ENCODE measurements around the gene MTAP.

GRCh38 chr9:21796768-21797167, 5.7 kb upstream of the MTAP start:
- TF ChIP-seq SUZ12 (IDR thresholded peaks at IDR 0.05; ENCODE audit: extremely low read depth, insufficient read depth, insufficient read length): no peak
- no peak for TF ChIP-seq ZNF274 (IDR thresholded peaks at IDR 0.05; ENCODE audit: low read depth, low read length)
